Heart left ventricle (tissue), 16 donors: Measurements from ENCODE around the gene RAB11FIP4. TPM values are rescaled to one million over a fixed set of nuclear protein-coding genes. Genes with fewer than 3 reads are reported as not detected.
A peak's percentile ranks its signal among the peaks of the same experiment; 100 is the strongest.
"Not testable (repeated sequence)": the region's sequence is repeated elsewhere in the genome, so short reads cannot be mapped to it uniquely, and the experiment has no call there.

Experiments
- ATAC-seq, 4 donors: fragments of 200-7000 bp; cut with Tn5 transposase; one replicate each; pipeline ENCODE4 v1.9.1; 2020 to 2022; ENCODE audit warnings: moderate library complexity in 4 of 4, mild to moderate bottlenecking in 3 of 4, moderate number of reproducible peaks in 1 of 4
- DNase-seq, 5 donors: peaks; one replicate each; pipeline ENCODE4 v3.0.0-alpha.2; 2020
- H3K27ac ChIP-seq, 12 donors: fragments of 200-600 bp; sonication (generic) in 4 of 12; one replicate each; pipeline versions ENCODE4 v1.5.0 to v1.8.0; 2016 to 2022; ENCODE audit warnings: mild to moderate bottlenecking in 2 of 12
- H3K27me3 ChIP-seq, 9 donors: fragments of 200-600 bp; sonication (generic) in 2 of 9; one replicate each; pipeline versions ENCODE4 v1.5.1 to v1.8.0; 2016 to 2022; ENCODE audit warnings: mild to moderate bottlenecking in 3 of 9
- H3K36me3 ChIP-seq, 9 donors: fragments of 200-600 bp; sonication (generic) in 2 of 9; one replicate each; pipeline versions ENCODE4 v1.5.0 to v1.8.0; 2018 to 2022; ENCODE audit warnings: mild to moderate bottlenecking in 2 of 9
- H3K4me1 ChIP-seq, 12 donors: fragments of 200-600 bp; sonication (generic) in 4 of 12; one replicate each; pipeline versions ENCODE4 v1.5.0 to v1.8.0; 2016 to 2022; ENCODE audit warnings: mild to moderate bottlenecking in 3 of 12
- H3K4me3 ChIP-seq, 12 donors: fragments of 200-600 bp; sonication (generic) in 4 of 12; one replicate each; pipeline versions ENCODE4 v1.5.0 to v1.8.0; 2017 to 2022; ENCODE audit warnings: mild to moderate bottlenecking in 9 of 12, moderate library complexity in 4 of 12
- H3K9me3 ChIP-seq, 12 donors: fragments of 200-600 bp; sonication (generic) in 4 of 12; one replicate each; pipeline versions ENCODE4 v1.5.0 to v1.8.0; 2016 to 2022; ENCODE audit warnings: mild to moderate bottlenecking in 1 of 12
- POLR2A ChIP-seq, 2 donors: fragments of 450-650 bp; IDR thresholded peaks; one replicate each; pipeline ENCODE4 v1.6.1; 2017; ENCODE audit warnings: antibody characterized with exemption in 2 of 2, mild to moderate bottlenecking in 2 of 2, moderate library complexity in 2 of 2
- WGBS, 4 donors: extraction: QIAGEN DNeasy Blood & Tissue Kit in 2 of 4; methylation state at CpG; one replicate each; pipeline versions ENCODE4 v1.1.5 to v1.1.7; 2013 to 2018; 5-methylcytosine and 5-hydroxymethylcytosine counted together
- intact Hi-C, 10 donors: fragments of 100-400 bp; cut with DNase I; formaldehyde crosslinking; loops; one replicate each; pipeline versions ENCODE4 v1.11.1 to v1.14.2; 2022
- polyA plus RNA-seq, 2 donors: library from polyadenylated mRNA; stranded (reverse); fragments of 200-250 nt; gene quantifications; one replicate each; pipeline ENCODE4 v1.2.3, GENCODE V29; 2013
- total RNA-seq, 9 donors: library from RNA; depleted of rRNA in 2 of 9; stranded (reverse); fragments of >200 nt in 2 of 9; fragmentation: NEBNext Ultra II Directional in 3 of 9; extraction: Animal tissue kit (Norgen Biotek cat#: 25700) in 3 of 9; gene quantifications; one replicate each; pipeline versions ENCODE4 v1.1.0 to v1.2.4, GENCODE V29; 2016 to 2023
- TF ChIP-seq, protein P1 (sequence below), 12 donors: fragments of 200-600 bp; sonication (generic) in 4 of 12; IDR thresholded peaks; one replicate each; pipeline versions ENCODE4 v1.5.0 to v1.8.0; 2018 to 2022; ENCODE audit warnings: antibody characterized with exemption in 12 of 12, mild to moderate bottlenecking in 5 of 12
- donor health status: ischemic (EF 13 %, LVEDD 7.1; RV severe dilation, severe dysfunction).
- donor health status: healthy with polysubstance abuse.
- donor health status: DM: no; HTN: yes; CAD: no.
- donor health status: DM: no; HTN: no; CAD: no.
- donor health status: ischemic (EF 25% LVEDD 6.9; RV normal size, moderate dysfunction).
- donor health status: ischemic (EF 25% LVEDD 5.7; RV mildly dilated, moderate dysfunction).
- donor health status: healthy.
- donor health status: DM: yes; HTN: yes; CAD: no.
- donor health status: ischemic (EF 35%, LVEDD 5.7; RV mildly dilated, moderate dysfunction).
- donor health status: nonischemic (EF 11% LVEDD 7.7; RV severe dilation, severe dysfunction).
- donor health status: DM: yes; HTN: yes; CAD: no.
- donor health status: PGD.
- donor health status: ischemic (EF 29% LVEDD 5.4; RV normal size, mild dysfunction).
- donor health status: nonischemic (EF 23%, LVEDD 6.1; RV moderate dilation, normal function).

RAB11FIP4 gene
- total and polyA plus RNA-seq, 11 donors: 1.5 to 13.7 (median 8.3) TPM

DNA sequence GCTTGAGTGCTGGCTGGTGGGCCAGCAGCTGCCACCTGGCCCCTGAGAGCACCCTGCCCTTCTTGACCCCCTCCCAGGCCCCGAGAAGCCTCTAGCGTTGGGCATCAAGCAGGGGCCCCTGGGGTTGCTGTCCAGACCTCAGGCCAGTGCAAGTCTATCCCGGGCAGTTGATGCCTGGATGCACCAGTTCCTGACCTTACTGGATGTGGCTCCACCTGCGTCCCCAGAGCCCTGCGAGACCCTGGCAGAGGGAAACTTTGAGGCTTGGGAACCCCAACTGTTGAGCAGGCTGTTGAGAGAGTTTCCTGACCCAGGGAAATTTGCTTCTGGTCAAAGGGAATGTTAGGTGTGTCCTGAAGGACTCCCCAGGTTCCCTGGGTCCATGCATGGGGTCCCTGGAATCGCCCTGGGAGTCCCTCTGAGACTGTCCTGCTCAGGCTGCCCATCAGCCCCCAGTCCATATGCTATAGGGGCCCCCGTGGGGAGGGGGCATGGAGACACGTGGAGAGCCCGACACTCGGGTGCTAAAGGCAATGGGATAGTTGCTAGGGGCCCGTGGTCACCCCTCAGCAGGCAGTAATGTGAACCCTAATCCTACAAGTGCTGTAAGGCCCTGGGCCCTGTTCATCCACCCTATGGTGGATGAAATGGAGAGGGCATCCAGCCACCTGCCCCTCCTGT, 46.4 kb downstream of the RAB11FIP4 start:
- 60 to 77% (median 67%) methylated on average over 8 to 11 of the region's 11 CpGs for WGBS, 4 donors
- no peak for DNase-seq

DNA sequence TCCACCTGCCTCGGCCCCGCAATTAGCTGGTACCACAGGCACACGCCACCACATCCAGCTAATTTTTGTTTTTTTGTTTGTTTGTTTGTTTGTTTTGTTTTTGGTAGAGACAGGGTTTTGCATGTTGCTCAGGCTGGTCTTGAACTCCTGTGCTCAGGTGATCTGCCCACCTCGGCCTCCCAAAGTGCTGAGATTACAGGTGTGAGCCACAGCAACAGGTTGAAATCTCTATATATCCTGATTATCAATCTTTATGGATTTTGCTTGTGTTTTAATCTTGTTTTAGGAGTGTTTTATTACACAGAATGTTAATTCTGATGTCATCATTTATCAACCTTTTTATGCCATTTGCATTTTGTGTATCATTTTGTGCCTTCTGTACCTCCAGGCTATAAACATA, 48.2 kb downstream of the RAB11FIP4 start:
- H3K27me3 ChIP-seq: no peaks in the 10 kb centered on the region
- no peaks in the 10 kb centered on the region for H3K9me3 ChIP-seq
- intact Hi-C loops: loop anchor here in 7 of 10 donors (2.0 to 5.0 kb wide), 3 partner anchors 85 to 463 kb away; partner anchors contain the start of gene UTP6 (in 1 of the 7)
- H3K4me1 ChIP-seq: peaks cover 0 to 6% (median 0%) of the 10 kb centered on the region in 12 donors
- no peak for DNase-seq
- no peak for ATAC-seq
- no peak overlapping the region for H3K4me3 ChIP-seq
- no peak overlapping the region for H3K27ac ChIP-seq
- H3K36me3 ChIP-seq: no peaks in the 10 kb centered on the region
- TF ChIP-seq, protein P1, sequence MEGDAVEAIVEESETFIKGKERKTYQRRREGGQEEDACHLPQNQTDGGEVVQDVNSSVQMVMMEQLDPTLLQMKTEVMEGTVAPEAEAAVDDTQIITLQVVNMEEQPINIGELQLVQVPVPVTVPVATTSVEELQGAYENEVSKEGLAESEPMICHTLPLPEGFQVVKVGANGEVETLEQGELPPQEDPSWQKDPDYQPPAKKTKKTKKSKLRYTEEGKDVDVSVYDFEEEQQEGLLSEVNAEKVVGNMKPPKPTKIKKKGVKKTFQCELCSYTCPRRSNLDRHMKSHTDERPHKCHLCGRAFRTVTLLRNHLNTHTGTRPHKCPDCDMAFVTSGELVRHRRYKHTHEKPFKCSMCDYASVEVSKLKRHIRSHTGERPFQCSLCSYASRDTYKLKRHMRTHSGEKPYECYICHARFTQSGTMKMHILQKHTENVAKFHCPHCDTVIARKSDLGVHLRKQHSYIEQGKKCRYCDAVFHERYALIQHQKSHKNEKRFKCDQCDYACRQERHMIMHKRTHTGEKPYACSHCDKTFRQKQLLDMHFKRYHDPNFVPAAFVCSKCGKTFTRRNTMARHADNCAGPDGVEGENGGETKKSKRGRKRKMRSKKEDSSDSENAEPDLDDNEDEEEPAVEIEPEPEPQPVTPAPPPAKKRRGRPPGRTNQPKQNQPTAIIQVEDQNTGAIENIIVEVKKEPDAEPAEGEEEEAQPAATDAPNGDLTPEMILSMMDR (IDR thresholded peaks at IDR 0.05): no peak
- TF ChIP-seq POLR2A (IDR thresholded peaks at IDR 0.05): no peak
- WGBS, 4 donors: 90 to 97% (median 92%) methylated on average over 4 of the region's 4 CpGs

More for the DNA sequence above, 46.4 kb downstream of the RAB11FIP4 start:
- no peak overlapping the region for H3K4me3 ChIP-seq
- peaks cover 0 to 6% (median 0%) of the 10 kb centered on the region in 12 donors for H3K4me1 ChIP-seq
- peak; percentile 9 to 25 (median 15) for ATAC-seq
- intact Hi-C loops: loop anchor here (1.0 to 5.0 kb wide), 7 partner anchors 79 to 464 kb away; partner anchors contain the start of gene UTP6 (in 1 of the 10)
- H3K36me3 ChIP-seq: no peaks in the 10 kb centered on the region
- no peak overlapping the region for H3K27ac ChIP-seq
- peaks cover 0 to 3% (median 0%) of the 10 kb centered on the region in 9 donors for H3K27me3 ChIP-seq
- TF ChIP-seq, protein P1 (IDR thresholded peaks at IDR 0.05): no peak
- no peak for TF ChIP-seq POLR2A (IDR thresholded peaks at IDR 0.05)
- H3K9me3 ChIP-seq: no peaks in the 10 kb centered on the region

DNA sequence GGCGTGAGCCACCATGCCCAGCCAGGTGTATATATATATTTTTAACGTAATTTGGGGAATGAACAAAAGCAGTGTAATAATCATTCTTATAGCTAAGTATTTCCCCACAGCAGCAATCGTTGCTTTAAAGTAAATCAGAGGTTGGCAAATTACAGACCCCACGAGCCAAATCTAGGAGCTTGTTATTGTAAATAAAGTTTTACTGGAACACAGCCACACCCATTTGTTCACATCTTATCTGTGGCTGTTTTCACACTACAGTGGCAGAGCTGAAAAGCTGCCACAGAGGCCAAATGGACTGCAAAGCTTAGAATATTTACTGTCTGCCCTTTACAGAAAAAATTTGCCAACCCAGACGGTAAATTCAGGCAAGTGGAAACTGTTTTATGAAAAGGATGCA, 50.8 kb downstream of the RAB11FIP4 start:
- Histone ChIP-seq H3K27ac (no peak overlapping the region), H3K9me3 (no peaks in the 10 kb centered on the region), H3K27me3 (no peaks in the 10 kb centered on the region), H3K4me1 (peaks cover 0 to 4% (median 0%) of the 10 kb centered on the region in 12 donors), H3K4me3 (no peak overlapping the region), H3K36me3 (no peaks in the 10 kb centered on the region)
- intact Hi-C loops: no loop called here
- ATAC-seq (no peak), DNase-seq (no peak)
- 70 to 82% (median 80%) methylated on average over 5 of the region's 5 CpGs for WGBS, 4 donors
- TF ChIP-seq, protein P1 (IDR thresholded peaks at IDR 0.05): no peak
- no peak for TF ChIP-seq POLR2A (IDR thresholded peaks at IDR 0.05)

DNA sequence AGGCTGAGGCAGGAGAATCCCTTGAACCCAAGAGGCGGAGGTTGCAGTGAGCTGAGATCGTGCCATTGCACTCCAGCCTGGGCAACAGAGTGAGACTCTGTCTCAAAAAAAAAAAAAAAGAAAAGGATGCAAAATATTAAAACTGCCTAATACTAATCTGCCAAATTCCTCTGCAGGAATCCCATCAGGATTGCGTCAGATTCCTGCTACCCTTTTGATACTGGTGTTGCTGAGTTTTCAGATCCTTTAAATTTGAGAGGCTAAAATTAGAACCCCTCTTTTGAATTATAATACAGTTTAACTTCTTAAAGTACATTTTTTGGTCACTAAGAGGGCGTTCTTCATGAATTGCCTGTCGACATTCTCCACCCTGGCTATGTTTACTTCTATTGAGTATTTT, 51.4 kb downstream of the RAB11FIP4 start:
- H3K27me3 ChIP-seq, intact Hi-C loops, ATAC-seq, H3K27ac ChIP-seq, H3K9me3 ChIP-seq, H3K4me1 ChIP-seq, H3K4me3 ChIP-seq, DNase-seq, H3K36me3 ChIP-seq: not testable (repeated sequence)
- 73 to 83% (median 76%) methylated on average over 5 of the region's 5 CpGs for WGBS, 4 donors
